ENCODE results near the gene AFF4. TPM values are rescaled to one million over a fixed set of nuclear protein-coding genes. Genes with fewer than 3 reads are reported as not detected.
"Not testable (repeated sequence)": the region's sequence is repeated elsewhere in the genome, so short reads cannot be mapped to it uniquely, and the experiment has no call there.

The AFF4 gene
- total RNA-seq, 1 donor from 2014 or later: 79.1 TPM

- TF ChIP-seq POLR2A (IDR thresholded peaks at IDR 0.05) (no peak), POLR2AphosphoS5 (IDR thresholded peaks at IDR 0.05; ENCODE audit: insufficient read depth in 1 of 2, low read depth in 1 of 2) (no peak), CTCF (IDR thresholded peaks at IDR 0.05) (no peak)
- no peaks in the 10 kb centered on the region for H3K36me3 ChIP-seq
- no peak overlapping the region for H3K4me3 ChIP-seq
- H3K9me3 ChIP-seq: no peaks in the 10 kb centered on the region
- no peak for DNase-seq (ENCODE audit: extremely low spot score in 2 of 2)
- no peak overlapping the region for H3K27ac ChIP-seq
- intact Hi-C loops (cut with DNase I): no loop called here
- H3K4me1 ChIP-seq: no peaks in the 10 kb centered on the region
- no peaks in the 10 kb centered on the region for H3K27me3 ChIP-seq
Observed at GRCh38 chr5:132979367-132979940, 16.0 kb upstream of the AFF4 start.

GRCh38 chr5:132976852-132977251 lies 13.4 kb upstream of the AFF4 start:
- H3K27ac ChIP-seq: no peak overlapping the region
- no peak overlapping the region for H3K4me3 ChIP-seq
- TF ChIP-seq POLR2A (IDR thresholded peaks at IDR 0.05) (no peak), POLR2AphosphoS5 (IDR thresholded peaks at IDR 0.05; ENCODE audit: insufficient read depth in 1 of 2, low read depth in 1 of 2) (no peak), CTCF (IDR thresholded peaks at IDR 0.05) (no peak)
- H3K4me1 ChIP-seq: no peaks in the 10 kb centered on the region
- no peaks in the 10 kb centered on the region for H3K27me3 ChIP-seq
- DNase-seq (ENCODE audit: extremely low spot score in 2 of 2): no peak
- no peaks in the 10 kb centered on the region for H3K9me3 ChIP-seq
- intact Hi-C loops (cut with DNase I): no loop called here
- H3K36me3 ChIP-seq: no peaks in the 10 kb centered on the region

- H3K9me3 ChIP-seq; H3K4me1 ChIP-seq; H3K36me3 ChIP-seq; H3K27ac ChIP-seq; intact Hi-C loops (cut with DNase I); H3K27me3 ChIP-seq; H3K4me3 ChIP-seq; DNase-seq (ENCODE audit: extremely low spot score in 2 of 2): not testable (repeated sequence)
Observed at GRCh38 chr5:132972436-132972828, 9.0 kb upstream of the AFF4 start.

GRCh38 chr5:132971483-132972435 lies 8.3 kb upstream of the AFF4 start:
- no peak for TF ChIP-seq POLR2A (IDR thresholded peaks at IDR 0.05)
- no peak for TF ChIP-seq POLR2AphosphoS5 (IDR thresholded peaks at IDR 0.05; ENCODE audit: insufficient read depth in 1 of 2, low read depth in 1 of 2)
- no peak for TF ChIP-seq CTCF (IDR thresholded peaks at IDR 0.05)
- Histone ChIP-seq H3K4me3 (no peak overlapping the region), H3K27ac (no peak overlapping the region), H3K27me3 (no peaks in the 10 kb centered on the region), H3K9me3 (no peaks in the 10 kb centered on the region), H3K36me3 (no peaks in the 10 kb centered on the region), H3K4me1 (no peaks in the 10 kb centered on the region)
- no peak for DNase-seq (ENCODE audit: extremely low spot score in 2 of 2)
- intact Hi-C loops (cut with DNase I): no loop called here

GRCh38 chr5:132965120-132965519 lies 1.7 kb upstream of the AFF4 start:
- DNase-seq (ENCODE audit: extremely low spot score in 2 of 2): no peak
- Histone ChIP-seq H3K27ac (no peak overlapping the region), H3K4me1 (peaks cover 28% of the 10 kb centered on the region), H3K27me3 (no peaks in the 10 kb centered on the region), H3K9me3 (no peaks in the 10 kb centered on the region), H3K4me3 (no peak overlapping the region), H3K36me3 (no peaks in the 10 kb centered on the region)
- no peak for TF ChIP-seq CTCF (IDR thresholded peaks at IDR 0.05)
- TF ChIP-seq POLR2A (IDR thresholded peaks at IDR 0.05): no peak
- TF ChIP-seq POLR2AphosphoS5 (IDR thresholded peaks at IDR 0.05; ENCODE audit: insufficient read depth in 1 of 2, low read depth in 1 of 2): no peak
- intact Hi-C loops (cut with DNase I): no loop called here
